AG04450 (cell line): ENCODE measurements around the gene FUT4. TPM values are rescaled to one million over a fixed set of nuclear protein-coding genes. Genes with fewer than 3 reads are reported as not detected.

Experiments used
- CTCF ChIA-PET: fragments of 300-600, 350-600 bp; formaldehyde crosslinking; extraction: SDS; loops from one replicate; lab custom pipeline; 2022; ENCODE audit warnings: antibody characterized with exemption, inconsistent platforms; lab: Charles Lee
- POLR2A ChIA-PET: fragments of 350-600 bp; formaldehyde crosslinking; extraction: SDS; loops from one replicate; lab custom pipeline; 2021; ENCODE audit warnings: antibody characterized with exemption, inconsistent platforms; lab: Yijun Ruan, JAX
- DNase-seq: peaks from one replicate; pipeline ENCODE4 v3.0.0-alpha.2; 2011; ENCODE audit warnings: low read depth, low spot score
- H3K27ac ChIP-seq: one replicate; pipeline ENCODE4 v1.5.1; 2012; ENCODE audit warnings: low read depth, low read length, control low read depth
- H3K27me3 ChIP-seq: one replicate; pipeline ENCODE4 v1.6.0; 2012; ENCODE audit warnings: low read length; ENCODE audit not compliant: control insufficient read depth, insufficient read depth
- H3K4me3 ChIP-seq: 2 replicates; pipeline ENCODE4 v1.5.1; 2011; ENCODE audit warnings: mild to moderate bottlenecking, low read depth, low read length, control low read depth
- H3K9me3 ChIP-seq: 2 replicates; pipeline ENCODE4 v1.5.1; 2012; ENCODE audit warnings: low read length; ENCODE audit not compliant: control insufficient read depth, insufficient read depth
- CTCF ChIP-seq: IDR thresholded peaks from 2 replicates; pipeline ENCODE4 v1.5.1; 2011; ENCODE audit warnings: low read depth, low read length, control low read depth, inconsistent platforms
- polyA plus RNA-seq: library from polyadenylated mRNA; depleted of rRNA; stranded (reverse); fragments of >200 nt; gene quantifications from 2 replicates; pipeline ENCODE4 v1.2.3, GENCODE V29; 2011

The FUT4 gene
- polyA plus RNA-seq, 1 experiment: 2.6 TPM

- POLR2A ChIA-PET: no interaction called here
- TF ChIP-seq CTCF: no peak
- Histone ChIP-seq H3K27me3 (no peaks in the 10 kb centered on the region), H3K27ac (no peak overlapping the region), H3K9me3 (no peaks in the 10 kb centered on the region), H3K4me3 (no peak overlapping the region)
- CTCF ChIA-PET: no interaction called here
- no peak for DNase-seq
These were observed 13.7 kb downstream of the FUT4 start for GRCh38 chr11:94557421-94557820.

GRCh38 chr11:94557992-94558391 is 14.3 kb downstream of the FUT4 start:
- no peaks in the 10 kb centered on the region for H3K9me3 ChIP-seq
- no peak for TF ChIP-seq CTCF
- POLR2A ChIA-PET: no interaction called here
- no peak overlapping the region for H3K27ac ChIP-seq
- CTCF ChIA-PET: interaction anchor here (1.6 kb wide), 1 partner anchor 65 kb away, joined by 3 read pairs; no protein-coding TSS in a partner anchor
- no peaks in the 10 kb centered on the region for H3K27me3 ChIP-seq
- H3K4me3 ChIP-seq: no peak overlapping the region
- no peak for DNase-seq

- no peaks in the 10 kb centered on the region for H3K9me3 ChIP-seq
- CTCF ChIA-PET: interaction anchor here (0.7 to 1.6 kb wide), 4 partner anchors 40 to 270 kb away, joined by 3 to 4 read pairs (median 3); no protein-coding TSS in a partner anchor
- POLR2A ChIA-PET: no interaction called here
- H3K27me3 ChIP-seq: no peaks in the 10 kb centered on the region
- DNase-seq: no peak
- H3K27ac ChIP-seq: no peak overlapping the region
- no peak for TF ChIP-seq CTCF
- no peak overlapping the region for H3K4me3 ChIP-seq
These were observed 14.7 kb downstream of the FUT4 start for GRCh38 chr11:94558468-94558867.

GRCh38 chr11:94558932-94559331 is 15.2 kb downstream of the FUT4 start:
- Histone ChIP-seq H3K27ac (no peak overlapping the region), H3K4me3 (no peak overlapping the region), H3K9me3 (no peaks in the 10 kb centered on the region), H3K27me3 (no peaks in the 10 kb centered on the region)
- no peak for TF ChIP-seq CTCF
- CTCF ChIA-PET: interaction anchor here (0.7 to 1.6 kb wide), 4 partner anchors 40 to 269 kb away, joined by 3 to 4 read pairs (median 3); no protein-coding TSS in a partner anchor
- POLR2A ChIA-PET: no interaction called here
- DNase-seq: no peak

GRCh38 chr11:94559361-94559760 is 15.6 kb downstream of the FUT4 start:
- ChIA-PET CTCF (interaction anchor here (1.1 to 1.6 kb wide), 3 partner anchors 40 to 64 kb away, joined by 3 to 4 read pairs (median 3); no protein-coding TSS in a partner anchor), POLR2A (no interaction called here)
- no peaks in the 10 kb centered on the region for H3K9me3 ChIP-seq
- H3K4me3 ChIP-seq: no peak overlapping the region
- no peaks in the 10 kb centered on the region for H3K27me3 ChIP-seq
- no peak overlapping the region for H3K27ac ChIP-seq
- DNase-seq: no peak
- TF ChIP-seq CTCF: no peak
